HUES48 (cell line): ENCODE results near the gene DNAJC7.

ENCODE experiments used
- H3K27ac ChIP-seq: one replicate; pipeline ENCODE4 v1.7.0; 2013; ENCODE audit warnings: low read depth, low read length, inconsistent platforms
- H3K27me3 ChIP-seq: 2 replicates; pipeline ENCODE4 v1.6.1; 2013; ENCODE audit warnings: mild to moderate bottlenecking, low read length; ENCODE audit not compliant: control insufficient read depth, insufficient read depth
- H3K36me3 ChIP-seq: 2 replicates; pipeline ENCODE4 v1.6.1; 2013; ENCODE audit warnings: low read length; ENCODE audit not compliant: control insufficient read depth, insufficient read depth
- H3K4me1 ChIP-seq: 2 replicates; pipeline ENCODE4 v1.6.1; 2013; ENCODE audit warnings: mild to moderate bottlenecking, low read length; ENCODE audit not compliant: control insufficient read depth, insufficient read depth
- H3K4me3 ChIP-seq: 2 replicates; pipeline ENCODE4 v1.5.1; 2013; ENCODE audit warnings: mild to moderate bottlenecking, low read depth, low read length
- H3K9ac ChIP-seq: 2 replicates; pipeline ENCODE4 v1.6.1; 2013; ENCODE audit warnings: mild to moderate bottlenecking, low read depth, low read length, moderate library complexity
- H3K9me3 ChIP-seq: 2 replicates; pipeline ENCODE4 v1.6.1; 2013; ENCODE audit warnings: low read length; ENCODE audit not compliant: control insufficient read depth, insufficient read depth

Gene DNAJC7

GRCh38 chr17:42016941-42017865 lies at the start of gene DNAJC7:
DNAJC7 (minus strand) TSS chr17:42017439; CDS start chr17:42017416, 23 bp downstream.
- no peaks in the 10 kb centered on the region for H3K27me3 ChIP-seq
- no peaks in the 10 kb centered on the region for H3K9me3 ChIP-seq

GRCh38 chr17:42065201-42065600 lies 48.0 kb upstream of the DNAJC7 start:
- Histone ChIP-seq H3K9me3 (no peaks in the 10 kb centered on the region), H3K4me1 (peaks cover 11% of the 10 kb centered on the region; the same call in 1 of the 2 replicates), H3K36me3 (no peaks in the 10 kb centered on the region), H3K27me3 (no peaks in the 10 kb centered on the region), H3K27ac (no peak overlapping the region), H3K9ac (no peak overlapping the region), H3K4me3 (no peak overlapping the region)

More at GRCh38 chr17:42016941-42017865, at the start of gene DNAJC7:
- Histone ChIP-seq H3K36me3 (peaks cover 14% of the 10 kb centered on the region), H3K4me1 (peaks cover 25% of the 10 kb centered on the region), H3K27ac (peak within 1 kb of the TSS; percentile 97), H3K9ac (peak within 1 kb of the TSS; percentile 97), H3K4me3 (peak within 1 kb of the TSS; percentile 82)

DNA sequence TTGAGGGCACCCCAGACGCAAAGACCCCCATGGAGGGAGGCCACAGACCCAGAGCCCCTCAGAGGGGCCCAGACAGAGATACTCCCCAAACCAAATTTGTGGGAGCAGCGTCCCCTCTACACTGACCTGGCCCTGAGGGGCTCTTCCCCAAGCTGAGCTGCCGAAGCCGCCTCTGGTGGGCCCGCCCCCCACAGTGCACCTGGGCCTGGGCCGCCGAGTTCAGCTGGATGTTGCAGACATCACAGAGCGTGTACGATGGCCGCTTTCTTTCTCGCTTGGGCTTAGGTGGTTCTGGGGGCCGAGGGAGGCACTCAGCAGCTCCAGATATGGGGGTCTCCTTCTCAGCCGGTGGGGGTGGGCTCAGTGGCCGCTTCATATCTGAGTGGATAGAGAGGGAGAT lies 45.4 kb upstream of the DNAJC7 start:
- no peaks in the 10 kb centered on the region for H3K9me3 ChIP-seq
- H3K4me3 ChIP-seq = no peak overlapping the region
- no peak overlapping the region for H3K27ac ChIP-seq
- H3K27me3 ChIP-seq = no peaks in the 10 kb centered on the region
- no peak overlapping the region for H3K9ac ChIP-seq
- peaks cover 11% of the 10 kb centered on the region; the same call in 1 of the 2 replicates for H3K4me1 ChIP-seq
- H3K36me3 ChIP-seq = no peaks in the 10 kb centered on the region

DNA sequence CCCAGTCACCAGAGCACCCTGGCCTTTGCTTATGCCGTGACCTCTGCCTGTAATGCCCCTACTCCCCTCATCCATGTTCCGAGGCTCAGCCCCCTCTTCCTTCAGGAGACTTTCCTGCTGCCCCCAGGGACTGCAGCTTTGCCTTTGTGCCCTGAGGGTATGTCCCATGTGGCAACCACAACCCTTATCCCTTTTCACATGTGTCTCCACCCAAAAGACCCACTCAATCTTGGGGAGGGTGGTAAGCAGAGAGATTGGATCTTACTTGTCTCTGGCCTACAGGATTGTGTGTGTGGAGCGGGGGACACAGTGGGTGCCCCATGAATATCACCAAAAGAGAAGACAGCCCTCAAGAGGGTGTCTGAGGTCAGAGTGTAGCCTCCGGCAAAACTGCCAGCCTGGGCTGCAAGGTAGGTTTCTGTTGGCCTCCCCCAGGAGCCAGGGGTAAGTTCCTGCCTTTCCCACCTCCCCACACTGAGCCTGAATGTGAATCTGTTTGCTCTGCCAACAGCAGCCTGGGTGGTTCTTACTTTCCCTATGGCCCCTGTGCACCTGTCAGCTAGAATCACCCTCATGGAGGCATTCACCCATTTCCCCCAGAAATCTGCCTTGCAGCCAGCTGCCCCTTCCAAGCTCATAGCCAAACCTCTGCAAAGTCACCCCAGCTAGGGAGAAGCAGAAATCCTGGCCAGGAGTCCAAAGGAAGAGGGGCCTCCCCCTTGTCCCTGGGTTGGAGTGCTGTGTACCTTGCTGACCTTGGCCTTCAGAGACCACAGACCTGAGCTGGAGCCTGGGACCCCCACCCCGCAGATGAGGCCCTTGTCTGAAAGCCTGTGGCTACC lies 44.6 kb upstream of the DNAJC7 start:
- H3K4me3 ChIP-seq = no peak overlapping the region
- H3K9ac ChIP-seq = no peak overlapping the region
- H3K36me3 ChIP-seq = no peaks in the 10 kb centered on the region
- H3K4me1 ChIP-seq = peaks cover 11% of the 10 kb centered on the region; the same call in 1 of the 2 replicates
- no peaks in the 10 kb centered on the region for H3K27me3 ChIP-seq
- H3K9me3 ChIP-seq = no peaks in the 10 kb centered on the region
- H3K27ac ChIP-seq = no peak overlapping the region

GRCh38 chr17:42060231-42060630 lies 43.0 kb upstream of the DNAJC7 start:
- Histone ChIP-seq H3K27me3 (no peaks in the 10 kb centered on the region), H3K36me3 (no peaks in the 10 kb centered on the region)

GRCh38 chr17:42059815-42060214 lies 42.6 kb upstream of the DNAJC7 start:
- no peak overlapping the region for H3K4me3 ChIP-seq
- no peaks in the 10 kb centered on the region for H3K36me3 ChIP-seq
- no peaks in the 10 kb centered on the region for H3K9me3 ChIP-seq
- H3K27ac ChIP-seq = no peak overlapping the region
- no peaks in the 10 kb centered on the region for H3K27me3 ChIP-seq
- H3K4me1 ChIP-seq = peaks cover 17% of the 10 kb centered on the region; the same call in 1 of the 2 replicates
- H3K9ac ChIP-seq = no peak overlapping the region

More at GRCh38 chr17:42060231-42060630, 43.0 kb upstream of the DNAJC7 start:
- Histone ChIP-seq H3K9me3 (no peaks in the 10 kb centered on the region), H3K27ac (no peak overlapping the region), H3K4me3 (no peak overlapping the region), H3K4me1 (peaks cover 13% of the 10 kb centered on the region; the same call in 1 of the 2 replicates), H3K9ac (no peak overlapping the region)

DNA sequence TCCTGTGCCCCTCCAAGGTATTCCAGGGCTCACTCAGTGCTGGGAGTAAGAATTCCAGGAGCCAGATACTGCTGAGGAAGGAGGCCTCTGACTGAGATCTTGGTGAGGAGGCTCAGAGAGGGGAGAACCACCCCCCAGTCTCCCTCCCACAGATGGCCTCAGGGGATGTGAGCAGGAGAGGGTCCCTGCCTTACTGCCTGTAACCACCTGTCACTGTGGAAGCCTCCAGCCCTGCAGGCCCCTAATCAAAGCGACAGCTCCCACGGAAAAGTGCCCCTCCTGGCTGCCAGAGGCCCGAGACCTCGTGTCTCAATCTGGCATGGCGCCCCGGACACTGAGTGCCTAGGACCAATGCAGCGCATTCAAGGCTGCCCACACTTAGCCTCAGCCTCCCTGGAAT lies 40.8 kb upstream of the DNAJC7 start:
- Histone ChIP-seq H3K27me3 (no peaks in the 10 kb centered on the region), H3K9me3 (no peaks in the 10 kb centered on the region), H3K9ac (no peak overlapping the region), H3K36me3 (no peaks in the 10 kb centered on the region), H3K4me1 (peaks cover 19% of the 10 kb centered on the region), H3K4me3 (no peak overlapping the region), H3K27ac (no peak overlapping the region)

GRCh38 chr17:42056635-42057034 lies 39.4 kb upstream of the DNAJC7 start:
- no peak overlapping the region for H3K27ac ChIP-seq
- no peaks in the 10 kb centered on the region for H3K9me3 ChIP-seq
- H3K36me3 ChIP-seq = no peaks in the 10 kb centered on the region
- no peaks in the 10 kb centered on the region for H3K27me3 ChIP-seq
- no peak overlapping the region for H3K4me3 ChIP-seq
- peaks cover 12% of the 10 kb centered on the region for H3K4me1 ChIP-seq
- no peak overlapping the region for H3K9ac ChIP-seq

- Histone ChIP-seq H3K27ac (peak overlapping the region; percentile 59), H3K36me3 (no peaks in the 10 kb centered on the region), H3K4me1 (peaks cover 18% of the 10 kb centered on the region), H3K4me3 (no peak overlapping the region), H3K9me3 (no peaks in the 10 kb centered on the region), H3K9ac (no peak overlapping the region), H3K27me3 (no peaks in the 10 kb centered on the region)
Observed at GRCh38 chr17:42055496-42055895, 38.3 kb upstream of the DNAJC7 start.

DNA sequence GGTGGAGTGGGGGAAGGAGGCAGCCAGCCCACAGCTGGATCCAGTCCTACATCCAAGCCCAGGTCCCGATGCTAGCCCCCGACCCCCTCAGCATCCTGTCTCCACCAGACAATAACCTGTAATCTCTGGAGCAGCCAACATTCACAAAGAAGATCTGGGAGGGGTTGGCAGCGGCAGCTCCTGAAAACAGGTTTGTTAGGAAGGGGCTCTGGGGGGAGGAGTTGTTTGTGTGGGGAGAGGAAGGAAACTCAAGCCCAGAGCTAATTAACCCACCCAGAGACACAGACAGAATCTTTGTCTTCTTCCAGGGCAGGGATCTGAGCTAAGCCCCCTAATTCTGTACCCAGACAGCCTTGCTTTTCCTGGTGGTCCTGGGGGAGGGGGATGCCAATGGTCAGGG lies 37.8 kb upstream of the DNAJC7 start:
- no peak overlapping the region for H3K4me3 ChIP-seq
- peak overlapping the region; percentile 59 for H3K27ac ChIP-seq
- H3K36me3 ChIP-seq = no peaks in the 10 kb centered on the region
- no peaks in the 10 kb centered on the region for H3K27me3 ChIP-seq
- no peak overlapping the region for H3K9ac ChIP-seq
- H3K4me1 ChIP-seq = peaks cover 18% of the 10 kb centered on the region
- H3K9me3 ChIP-seq = no peaks in the 10 kb centered on the region
